GM19372 (cell line): Measurements from ENCODE around the gene CDH9.

ENCODE experiments used
- ATAC-seq: cut with Tn5 transposase; IDR thresholded peaks from one replicate; pipeline ENCODE4 v1.9.1; 2021; ENCODE audit warnings: mild to moderate bottlenecking, low read depth, moderate library complexity; ENCODE audit not compliant: unreplicated experiment

CDH9 gene

GRCh38 chr5:26843677-26844076 lies 194.7 kb downstream of the CDH9 start:
- ATAC-seq: no peak

DNA sequence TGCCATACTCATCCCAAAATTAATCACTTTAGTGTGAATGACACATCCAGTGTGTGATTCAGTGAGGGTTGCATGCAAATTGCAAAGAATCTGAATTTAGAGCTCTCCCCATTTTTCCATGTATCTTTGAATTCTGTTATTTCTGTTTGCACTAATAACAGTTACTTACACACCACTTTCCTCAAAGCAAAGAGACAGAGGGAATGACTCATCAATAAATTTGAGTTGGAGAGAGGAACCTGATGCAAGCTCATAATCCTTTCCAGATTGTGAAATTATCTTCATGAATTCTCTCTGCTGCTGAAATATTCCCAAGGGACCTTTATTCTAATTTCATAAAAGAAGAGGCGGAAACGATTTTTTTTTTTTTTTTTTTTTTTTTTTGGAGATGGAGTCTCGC lies 204.8 kb downstream of the CDH9 start:
- ATAC-seq: no peak
